Upper lobe of left lung (tissue), 4 donors: ENCODE results near the gene PLEKHA8.
A peak's percentile ranks its signal among the peaks of the same experiment; 100 is the strongest.

ENCODE experiments used
- CTCF ChIP-seq, 6 experiments: fragments of 450-650 bp in 4 of 6; fragments of 200-600 bp in 2 of 6; sonication (generic) in 2 of 6; IDR thresholded peaks; one replicate each; pipeline ENCODE4 v1.5.1; 2016 to 2019; ENCODE audit warnings: antibody characterized with exemption in 6 of 6
- EP300 ChIP-seq, 4 donors: sonication (generic); formaldehyde crosslinking; IDR thresholded peaks; one replicate each; pipeline ENCODE4 v1.5.1; 2017; ENCODE audit warnings: antibody characterized with exemption in 4 of 4, control low read depth in 2 of 4
- POLR2A ChIP-seq, 4 donors: fragments of 450-650 bp; IDR thresholded peaks; one replicate each; pipeline ENCODE4 v1.5.1; 2016 to 2017; ENCODE audit warnings: antibody characterized with exemption in 4 of 4, mild to moderate bottlenecking in 2 of 4
- POLR2AphosphoS5 ChIP-seq, 2 donors: sonication (generic); formaldehyde crosslinking; IDR thresholded peaks; one replicate each; pipeline ENCODE4 v1.5.1; 2017; ENCODE audit warnings: antibody characterized with exemption in 2 of 2

GRCh38 chr7:30074422-30075030 is 46.3 kb downstream of the PLEKHA8 start:
- TF ChIP-seq POLR2A (IDR thresholded peaks at IDR 0.05), result no peak
- peak in 2 of 6 experiments; percentile 36 to 48 for TF ChIP-seq CTCF (IDR thresholded peaks at IDR 0.05)
- no peak for TF ChIP-seq EP300 (IDR thresholded peaks at IDR 0.05)
- TF ChIP-seq POLR2AphosphoS5 (IDR thresholded peaks at IDR 0.05), result no peak
